Fibroblast of pulmonary artery (primary cell): Measurements from ENCODE around the gene LRRC8E.

Experiments used
- DNase-seq: peaks from one replicate; pipeline ENCODE4 v3.0.0-alpha.2; 2010; ENCODE audit warnings: low read depth
- H3K4me3 ChIP-seq: replicated peaks from 2 replicates; pipeline ENCODE4 v1.5.1; 2011; ENCODE audit warnings: low read depth, mild to moderate bottlenecking, control low read depth, low read length, moderate library complexity
- CTCF ChIP-seq: IDR thresholded peaks from 2 replicates; pipeline ENCODE4 v1.5.1; 2011; ENCODE audit warnings: mild to moderate bottlenecking, control low read depth, low read length, inconsistent platforms; ENCODE audit errors: missing control alignments

Gene LRRC8E

GRCh38 chr19:7863971-7864689 lies 24.2 kb upstream of the LRRC8E start:
- no peak for DNase-seq
- TF ChIP-seq CTCF: no peak
- H3K4me3 ChIP-seq: no peak overlapping the region

GRCh38 chr19:7864690-7865074 lies 23.6 kb upstream of the LRRC8E start:
- DNase-seq: no peak
- no peak overlapping the region for H3K4me3 ChIP-seq
- no peak for TF ChIP-seq CTCF

DNA sequence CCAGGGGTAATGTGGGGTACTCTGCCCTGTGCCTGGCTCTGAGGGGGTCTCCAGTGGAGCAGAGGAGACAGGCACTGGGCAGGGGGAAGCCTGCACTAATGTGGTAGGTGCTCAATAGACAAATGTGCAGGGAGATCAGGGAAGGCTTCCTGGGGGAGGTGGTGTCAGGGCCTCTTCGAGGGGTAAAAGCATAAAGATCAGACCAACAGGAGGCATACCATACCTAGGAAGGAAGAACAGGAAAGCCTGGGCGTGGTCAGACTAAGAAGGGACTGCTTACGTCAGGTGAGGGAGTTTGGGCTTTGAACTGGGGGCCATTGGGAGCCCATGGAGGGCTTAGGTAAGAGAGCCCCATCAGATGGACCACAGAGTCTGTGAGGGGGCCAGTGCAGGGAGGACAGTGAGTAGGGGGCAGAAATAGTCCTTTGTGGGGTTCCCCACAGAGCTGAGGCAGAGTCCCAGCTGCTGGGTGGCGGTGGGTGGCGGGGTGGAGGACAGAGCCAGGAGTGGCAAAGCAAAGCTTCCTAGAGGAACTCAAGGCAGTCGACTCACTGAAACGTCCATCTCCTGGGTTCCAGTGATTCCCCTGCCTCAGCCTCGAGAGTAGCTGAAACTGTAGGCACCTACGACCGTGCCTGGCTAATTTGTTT lies 22.9 kb upstream of the LRRC8E start:
- H3K4me3 ChIP-seq: no peak overlapping the region
- DNase-seq: no peak
- TF ChIP-seq CTCF: no peak

DNA sequence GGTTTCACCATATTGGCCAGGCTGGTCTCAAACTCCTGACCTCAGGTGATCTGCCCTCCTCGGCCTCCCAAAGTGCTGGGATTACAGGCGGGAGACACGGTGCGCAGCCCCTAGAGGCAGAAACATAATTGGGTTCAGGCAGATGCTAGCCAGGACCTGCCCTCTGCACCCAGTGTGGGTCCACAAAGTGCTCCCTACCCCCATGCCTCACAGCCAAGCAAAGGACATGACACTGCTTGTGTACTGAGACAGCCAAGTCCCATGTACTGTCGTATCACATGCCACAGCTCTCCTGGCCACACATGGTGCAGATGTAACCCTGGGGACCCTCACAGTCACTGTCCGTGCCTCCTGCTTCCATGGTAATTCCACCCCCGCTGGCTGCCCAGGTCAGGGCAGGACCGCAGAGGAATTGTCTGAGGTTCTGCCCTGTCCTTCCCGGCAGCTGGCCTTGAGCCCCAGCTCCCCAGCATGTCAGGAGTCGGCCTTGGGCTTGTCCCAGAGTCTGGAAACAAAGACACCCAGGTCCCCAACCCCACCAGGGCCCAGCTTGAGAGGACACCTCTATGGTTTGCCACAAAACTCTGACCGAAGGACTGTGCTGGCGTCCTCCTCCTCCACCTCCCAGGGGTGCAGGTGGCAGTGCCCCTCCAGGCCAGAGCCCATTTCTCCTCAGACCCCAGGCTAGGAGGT lies 21.8 kb upstream of the LRRC8E start:
- no peak for TF ChIP-seq CTCF
- no peak overlapping the region for H3K4me3 ChIP-seq
- no peak for DNase-seq

DNA sequence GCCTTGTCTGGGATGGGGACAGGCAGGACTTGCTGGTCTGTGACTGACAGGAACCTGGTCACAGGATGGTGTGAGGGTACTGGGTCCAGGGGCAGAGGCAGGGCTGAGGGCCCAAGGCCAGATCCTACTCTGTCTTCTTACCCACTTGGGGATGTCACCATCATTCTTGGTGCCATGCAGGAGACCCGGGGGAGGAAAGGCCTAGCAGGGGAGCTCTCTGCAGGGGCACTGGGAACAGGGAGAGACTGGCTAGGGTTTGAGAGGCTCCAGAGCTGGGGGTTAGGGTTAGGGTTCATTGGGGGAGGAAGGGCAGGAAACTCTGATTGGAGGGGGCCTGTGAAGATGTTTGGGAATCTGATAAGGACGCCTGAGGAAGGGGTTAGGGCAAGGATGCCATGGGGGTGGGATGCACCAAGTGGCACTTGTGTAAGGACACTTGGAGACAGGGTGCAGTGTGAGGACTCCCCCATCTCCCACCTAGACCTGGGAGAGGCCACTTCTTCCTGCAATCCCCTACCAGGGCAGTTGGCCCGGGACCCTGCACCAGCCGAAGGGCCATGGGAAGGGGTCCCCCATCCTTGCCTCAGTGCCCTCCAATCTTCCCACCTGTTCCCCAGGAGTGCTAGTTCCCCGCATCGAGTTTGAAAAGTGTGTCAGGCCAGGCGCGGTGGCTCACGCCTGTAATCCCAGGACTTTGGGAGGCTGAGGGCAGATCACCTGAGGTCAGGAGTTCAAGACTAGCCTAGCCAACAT lies 21.0 kb upstream of the LRRC8E start:
- TF ChIP-seq CTCF: no peak
- no peak overlapping the region for H3K4me3 ChIP-seq
- DNase-seq: no peak

- no peak for DNase-seq
- TF ChIP-seq CTCF: no peak
- no peak overlapping the region for H3K4me3 ChIP-seq
These were observed 20.0 kb upstream of the LRRC8E start for GRCh38 chr19:7868326-7868670.
